ENCODE data around the gene OIP5.

DNA sequence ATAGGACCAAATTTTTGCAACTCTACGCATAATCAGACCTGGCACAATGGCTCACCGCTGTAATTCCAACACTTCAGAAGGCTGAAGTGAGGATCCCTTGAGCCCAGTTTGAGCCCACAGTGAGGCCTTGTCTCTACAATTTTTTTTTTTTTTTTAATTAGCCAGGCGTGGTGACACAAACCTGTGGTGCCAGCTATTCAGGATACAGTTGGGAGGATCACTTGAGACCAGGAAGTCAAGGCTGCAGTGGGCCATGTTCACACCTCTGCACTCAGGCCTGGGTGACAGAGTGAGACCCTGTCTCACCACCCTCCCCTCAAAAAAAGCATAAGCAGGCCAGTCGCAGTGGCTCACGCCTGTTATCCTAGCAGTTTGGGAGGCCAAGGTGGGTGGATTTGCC, 24.7 kb downstream of the OIP5 start:
- no peak for TF ChIP-seq POLR2A (IDR thresholded peaks at IDR 0.05; ENCODE audit: low read length)
- TF ChIP-seq GATA1 (IDR thresholded peaks at IDR 0.05; ENCODE audit: low read depth, low read length), result no peak
